DMS153 treated with DMSO at 0.1 percent for 48 hours (cell line): ENCODE measurements around the gene AMPD1.

Experiments
- DNase-seq: peaks from one replicate; lab custom pipeline; 2025; ENCODE audit not compliant: unreplicated experiment; lab: John Stamatoyannopoulos, UW

AMPD1 gene

DNA sequence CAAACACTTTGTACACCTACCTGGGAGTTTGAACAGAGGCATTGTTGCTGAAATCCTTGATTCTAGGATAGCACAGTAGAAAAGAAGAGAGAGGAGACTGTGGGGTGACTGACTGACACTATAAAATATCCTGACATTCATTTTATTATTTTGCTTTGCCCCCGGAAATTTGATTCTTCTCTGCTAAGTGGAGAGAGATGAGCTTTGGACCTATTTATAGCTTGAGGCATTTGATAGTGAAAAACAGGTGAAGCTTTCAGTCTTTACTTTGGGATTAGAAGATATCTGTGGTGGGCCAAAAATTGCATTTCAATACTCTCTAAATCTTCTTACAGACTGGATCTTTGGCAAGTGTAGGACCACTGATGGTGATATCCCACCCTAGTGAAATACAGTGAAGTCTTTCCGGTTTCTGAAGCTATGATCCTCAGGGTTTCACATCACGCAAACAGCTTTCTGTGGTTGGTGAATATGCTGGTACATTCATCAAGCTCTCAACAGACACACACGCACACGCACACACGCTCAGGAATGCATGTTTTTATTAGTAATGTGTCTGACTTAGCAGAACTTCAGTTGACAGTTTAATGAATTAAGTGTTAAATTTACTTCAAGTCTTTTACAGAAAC lies at the start of gene AMPD1:
AMPD1 (minus strand) TSS at position 117 of the 629 bp plus-strand sequence; CDS start at position 42, 75 bp downstream.
- no peak for DNase-seq

DNA sequence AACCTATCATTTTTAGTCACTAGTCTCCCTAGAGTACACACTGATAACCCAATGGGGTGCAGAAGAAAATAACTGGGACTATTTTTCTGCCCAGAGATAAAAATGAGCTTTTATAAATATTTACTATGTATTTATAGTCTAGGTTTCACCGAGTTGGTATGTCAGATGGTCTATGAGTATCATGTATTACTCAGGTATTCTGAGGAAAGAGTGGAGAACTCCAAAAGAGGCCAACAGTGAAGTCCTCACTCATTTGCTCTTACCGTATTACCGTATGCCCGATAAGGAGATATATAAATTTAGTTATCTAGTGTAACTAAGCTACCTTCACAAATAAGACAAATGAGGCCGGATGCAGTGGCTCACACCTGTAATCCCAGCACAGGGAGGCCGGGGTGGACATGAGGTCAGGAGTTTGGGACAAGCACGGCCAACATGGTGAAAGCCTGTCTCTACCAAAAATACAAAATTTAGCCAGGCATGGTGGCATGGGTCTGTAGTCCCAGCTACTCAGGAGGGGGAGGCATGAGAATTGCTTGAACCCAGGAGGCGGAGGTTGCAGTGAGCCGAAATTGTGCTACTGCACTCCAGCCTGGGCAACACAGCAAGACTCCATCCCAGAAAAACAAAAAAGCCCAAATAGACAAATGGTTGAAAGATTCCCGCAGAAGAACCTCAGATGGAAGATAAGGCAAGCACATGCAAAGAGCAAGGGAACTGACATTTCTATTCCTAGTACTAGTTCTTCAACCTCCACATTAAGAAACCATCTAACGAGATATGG lies 46.8 kb upstream of the AMPD1 start:
- DNase-seq, result no peak

- DNase-seq, result no peak
Observed at GRCh38 chr1:114740331-114740730, 45.0 kb upstream of the AMPD1 start.

- DNase-seq, result no peak
Observed at GRCh38 chr1:114737314-114737849, 42.0 kb upstream of the AMPD1 start.

DNA sequence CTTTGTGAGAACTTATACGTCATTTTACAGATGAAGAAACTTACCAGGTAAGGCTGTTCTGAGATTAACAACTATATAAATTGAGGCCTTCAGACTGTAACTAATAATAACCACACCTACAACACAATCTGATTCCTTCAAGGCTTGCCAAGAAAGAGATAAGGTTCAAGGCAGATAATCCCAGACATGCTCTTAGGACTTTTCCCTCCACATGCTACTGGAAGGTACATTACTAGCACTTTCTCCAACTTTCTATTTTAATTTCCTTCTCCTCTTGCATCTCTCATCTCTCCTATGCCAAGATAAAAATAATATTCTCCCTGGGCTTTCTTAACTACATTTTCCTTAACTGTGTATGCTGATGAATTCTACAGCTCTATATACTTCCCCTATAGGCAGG lies 40.1 kb upstream of the AMPD1 start:
- DNase-seq, result no peak

GRCh38 chr1:114729782-114730181 lies 34.4 kb upstream of the AMPD1 start:
- no peak for DNase-seq

DNA sequence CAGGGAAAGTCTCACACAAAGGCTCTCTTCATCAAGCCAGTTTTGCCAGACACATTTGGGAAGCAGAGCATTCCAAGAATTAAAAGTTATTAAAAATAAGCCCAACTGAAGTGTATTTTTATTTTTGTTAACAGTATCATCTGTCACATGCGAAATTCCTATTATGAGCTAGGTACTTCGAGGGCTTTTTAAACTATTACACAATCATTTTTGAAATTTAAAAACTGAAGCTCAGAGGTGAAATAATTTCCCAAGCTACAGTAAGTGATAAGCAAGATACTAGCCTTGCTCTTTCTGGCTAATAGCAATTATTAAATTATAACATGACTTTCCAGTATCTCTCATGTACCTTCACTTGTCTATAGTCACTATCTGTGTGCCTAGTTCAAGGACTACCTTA lies 33.2 kb upstream of the AMPD1 start:
- DNase-seq, result no peak

DNA sequence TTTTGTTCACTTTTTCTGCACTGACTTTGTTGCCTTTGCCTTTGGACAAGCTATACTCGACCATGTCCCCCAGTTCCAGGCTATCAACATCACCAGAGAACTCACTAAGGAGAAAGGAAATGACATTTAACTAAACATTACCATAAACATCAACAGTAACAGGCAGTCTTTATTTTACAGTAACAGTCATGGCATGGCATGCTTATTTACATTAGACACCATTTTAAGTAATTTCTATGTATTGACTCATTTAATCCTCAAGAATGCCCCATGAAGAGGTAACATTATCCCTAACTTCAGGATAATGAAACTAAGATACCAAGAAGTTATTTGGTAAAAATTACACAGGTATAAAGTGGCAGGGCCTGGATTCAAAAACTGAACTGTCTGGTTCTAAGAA lies 29.9 kb upstream of the AMPD1 start:
- no peak for DNase-seq

DNA sequence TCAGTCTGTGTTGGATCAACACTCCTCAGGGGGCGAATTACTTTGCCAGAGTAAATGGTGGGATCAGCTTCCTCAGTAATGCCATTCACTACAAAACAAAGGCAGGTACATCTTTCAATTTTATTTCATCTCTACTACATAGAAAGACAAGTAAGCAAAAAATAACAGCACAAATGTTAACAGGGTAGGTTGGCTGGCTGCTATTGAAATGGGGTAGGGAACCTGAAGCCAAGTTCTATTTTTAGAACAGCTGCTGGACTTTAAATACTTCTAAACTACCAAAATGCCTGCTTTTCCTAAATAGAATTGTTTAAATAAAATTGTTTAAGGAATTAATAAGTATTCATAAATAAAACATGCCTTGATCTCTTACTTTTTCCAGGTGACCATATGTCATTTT lies 28.6 kb upstream of the AMPD1 start:
- no peak for DNase-seq

DNA sequence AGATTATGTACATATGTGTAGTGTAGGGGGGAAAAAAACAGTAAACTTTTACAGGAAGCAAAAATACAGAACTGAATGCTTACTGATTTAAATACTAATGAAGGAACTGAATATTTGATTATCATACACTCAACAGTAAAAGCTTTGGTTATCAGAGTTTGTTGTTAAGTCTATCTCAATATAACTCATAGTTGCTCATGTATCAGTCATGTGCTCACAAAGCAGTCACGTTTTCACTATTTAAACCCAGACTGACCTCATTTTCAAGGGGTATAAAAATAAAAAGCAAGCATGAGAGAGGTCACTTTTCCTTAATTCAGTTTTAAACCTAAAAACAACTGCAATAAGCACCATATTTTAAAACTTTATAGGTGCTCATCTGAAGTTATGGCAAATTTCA lies 28.1 kb upstream of the AMPD1 start:
- DNase-seq, result no peak

GRCh38 chr1:114720492-114720891 lies 25.1 kb upstream of the AMPD1 start:
- DNase-seq, result no peak

DNA sequence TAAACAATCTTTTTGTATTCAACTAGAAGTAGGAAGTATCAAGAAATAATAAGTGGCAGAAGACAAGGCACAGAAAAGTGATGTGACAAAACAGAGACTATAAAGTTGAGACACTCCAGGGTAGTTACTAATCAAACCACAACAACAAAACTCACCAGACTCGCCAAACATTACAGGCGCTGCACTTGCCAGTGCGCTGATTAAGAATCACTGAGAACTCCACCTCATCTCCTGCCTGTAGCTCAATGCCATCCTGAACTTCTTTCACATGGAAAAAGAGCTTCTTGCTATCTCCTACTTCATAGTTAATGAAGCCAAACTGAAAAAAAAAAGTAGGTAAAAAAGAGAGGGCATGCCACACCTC lies 24.1 kb upstream of the AMPD1 start:
- DNase-seq, result no peak

DNA sequence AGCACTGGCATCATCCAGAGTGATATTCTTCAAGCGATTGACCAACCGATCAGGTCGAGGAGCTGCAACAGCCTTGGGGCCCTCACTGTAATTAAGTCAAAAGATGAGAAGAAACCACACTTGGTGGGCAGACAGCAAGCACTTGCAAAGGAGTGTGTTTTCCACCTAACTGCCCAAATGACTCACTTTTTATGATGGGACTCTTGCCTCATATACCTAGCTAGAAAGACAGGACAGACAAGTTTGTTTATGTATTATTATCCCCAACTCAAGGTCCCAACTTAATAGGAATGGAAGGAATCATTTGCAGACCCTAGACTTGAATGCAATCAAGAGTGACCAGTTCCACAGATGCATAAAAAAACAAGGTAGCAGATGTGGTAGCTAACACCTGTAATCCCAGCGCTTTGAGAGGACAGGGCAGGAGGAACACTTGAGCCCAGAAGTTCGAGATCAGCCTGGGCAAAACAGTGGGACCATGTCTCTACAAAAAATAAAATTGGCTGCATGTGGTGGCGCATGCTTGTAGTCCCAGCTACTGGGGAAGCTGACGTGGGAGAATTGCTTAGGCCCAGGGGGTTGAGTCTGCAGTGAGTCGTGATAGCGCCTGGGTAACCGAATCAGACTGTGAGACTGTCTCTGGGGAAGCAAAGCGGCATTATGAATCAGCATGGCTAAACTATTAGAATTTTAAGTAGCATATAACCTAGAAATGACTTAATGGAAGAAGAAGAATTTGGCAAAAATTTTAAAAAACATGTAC lies 23.5 kb upstream of the AMPD1 start:
- DNase-seq, result no peak

DNA sequence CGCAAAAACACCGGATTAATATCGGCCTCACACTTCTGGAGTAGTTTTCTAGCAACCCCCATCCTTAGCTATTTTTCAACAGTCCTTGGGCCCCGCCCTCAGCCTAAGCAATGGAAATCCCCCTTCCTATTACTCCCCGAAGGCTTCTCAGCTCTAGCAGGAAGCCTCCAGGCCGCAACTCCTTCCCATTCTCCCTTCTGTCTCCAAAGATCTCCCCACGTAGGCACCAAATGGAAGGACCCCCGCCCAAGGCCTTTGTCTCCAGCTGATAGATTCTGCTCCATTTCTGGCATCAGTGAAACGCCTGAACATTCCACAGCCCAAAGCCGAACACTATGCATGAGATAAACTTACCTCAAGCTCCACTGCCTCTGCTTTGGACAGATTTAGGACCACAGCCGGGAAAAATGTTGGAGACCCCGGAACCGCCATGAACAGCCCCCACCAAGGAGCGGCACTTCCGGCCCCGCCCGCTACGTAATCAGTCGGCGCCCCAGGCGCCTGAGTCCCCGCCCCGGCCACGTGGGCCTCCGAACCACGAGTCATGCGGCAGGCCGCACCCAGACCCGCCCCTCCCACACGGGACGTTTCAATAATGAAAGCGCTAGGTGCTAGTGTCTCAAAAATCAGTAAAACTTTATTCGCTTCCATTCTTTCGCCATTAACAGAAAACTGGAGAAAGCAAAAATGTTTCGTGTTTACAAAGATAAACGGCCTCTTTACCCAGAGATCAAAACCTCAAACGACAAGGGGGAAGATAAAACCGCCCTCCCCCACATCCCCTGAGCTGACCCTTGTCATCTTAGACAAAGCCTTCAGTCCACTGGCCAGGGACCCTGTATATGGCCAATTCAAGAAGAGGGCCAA lies 21.2 kb upstream of the AMPD1 start, which contains the start of gene NRAS:
NRAS (minus strand) TSS at position 468 of the 867 bp plus-strand sequence. CDS start 611 bp downstream, outside the sequence.
- DNase-seq, result peak; percentile 72

- no peak for DNase-seq
Observed at GRCh38 chr1:114715952-114716303, 20.6 kb upstream of the AMPD1 start.

DNA sequence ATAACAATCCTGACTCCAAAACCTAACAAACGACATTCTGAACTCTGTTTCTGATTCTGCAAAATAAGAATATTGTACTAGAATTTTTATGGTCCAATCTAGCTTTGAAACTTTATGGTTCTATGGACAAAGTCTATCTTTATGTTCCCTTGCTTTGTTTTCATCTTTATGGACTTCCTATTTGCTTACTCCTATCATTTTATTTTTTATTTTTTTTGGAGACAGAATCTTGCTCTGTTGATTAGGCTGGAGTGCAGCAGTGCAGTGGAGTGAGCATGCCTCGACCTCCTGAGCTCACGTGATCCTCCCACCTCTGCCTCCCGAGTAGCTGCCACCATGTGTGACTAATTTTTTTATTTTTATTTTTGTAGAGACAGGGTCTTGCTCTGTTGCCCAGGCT lies 17.6 kb upstream of the AMPD1 start:
- DNase-seq, result no peak

DNA sequence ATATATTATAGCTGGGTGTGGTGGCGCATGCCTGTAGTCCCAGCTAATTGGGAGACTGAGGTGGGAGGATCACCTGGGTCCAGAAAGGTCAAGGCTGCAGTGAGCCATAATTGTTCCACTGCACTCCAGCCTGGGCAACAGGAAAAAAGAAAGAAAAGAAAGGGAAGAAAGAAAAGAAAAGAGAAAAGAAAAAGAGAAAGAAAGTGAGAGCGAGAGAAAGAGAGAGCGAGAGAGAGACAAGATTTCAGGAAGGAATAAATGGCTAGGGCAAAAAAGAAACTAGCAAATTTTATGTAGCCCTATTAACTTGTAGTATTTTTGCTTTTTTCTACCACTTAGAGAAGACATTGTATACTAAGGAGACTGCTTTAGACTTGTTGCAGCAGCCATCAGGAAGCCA lies 15.0 kb upstream of the AMPD1 start:
- no peak for DNase-seq

DNA sequence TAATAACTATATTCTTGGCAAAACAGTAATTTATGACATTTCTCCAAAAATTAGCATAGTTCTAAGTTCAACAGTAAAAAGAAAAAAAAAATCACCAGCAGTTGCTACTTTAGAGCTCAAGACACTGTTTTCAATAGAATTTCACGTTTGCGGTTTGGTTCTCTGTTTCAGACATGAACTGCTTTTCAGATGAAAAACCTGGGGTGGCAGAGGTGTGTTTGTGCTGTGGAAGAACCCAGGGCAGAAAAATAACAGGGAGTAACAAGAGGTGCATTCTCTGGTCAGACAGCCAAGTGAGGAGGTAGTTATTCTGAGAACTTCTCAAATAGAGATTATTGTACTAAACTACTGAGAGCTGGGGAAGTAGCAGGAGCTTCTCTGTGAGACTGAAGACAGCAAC lies 12.3 kb upstream of the AMPD1 start:
- DNase-seq, result no peak

DNA sequence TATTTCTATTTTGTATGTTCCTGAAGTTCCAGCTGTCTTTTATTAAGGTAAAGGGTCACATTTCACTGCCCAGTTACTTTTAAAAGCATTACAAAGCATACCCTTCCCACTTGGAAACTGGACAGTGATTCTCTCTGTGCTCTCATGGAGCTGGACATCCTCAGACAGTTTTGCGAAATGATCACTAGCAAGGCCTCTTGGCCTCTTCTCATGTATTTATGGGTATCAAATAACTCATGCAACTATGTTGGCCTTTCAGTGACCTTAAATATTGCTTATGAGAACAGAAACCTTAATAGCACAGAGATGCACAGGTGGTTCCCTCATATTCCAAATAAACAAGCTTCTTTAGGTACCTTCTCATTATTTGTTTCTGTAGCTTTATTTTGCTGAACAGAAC lies 7.9 kb upstream of the AMPD1 start:
- no peak for DNase-seq

DNA sequence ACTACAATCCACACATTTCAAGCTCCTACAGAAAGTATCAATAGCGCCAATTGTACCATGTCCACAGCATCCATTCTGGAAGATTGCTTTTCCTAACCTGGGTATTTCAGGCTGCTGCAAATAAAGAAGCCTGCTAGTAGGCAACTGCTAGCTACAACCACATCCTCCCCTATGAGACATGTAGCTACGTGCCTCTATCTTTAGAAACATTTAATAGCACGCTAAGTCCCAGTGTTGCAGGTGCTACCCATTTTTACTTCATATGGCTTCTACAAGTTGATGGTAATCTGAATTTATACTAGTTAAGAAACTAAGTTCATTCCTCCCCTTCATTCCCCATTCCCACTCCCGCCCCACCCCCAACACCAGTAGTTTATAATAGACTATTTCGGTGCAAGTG lies 7.4 kb upstream of the AMPD1 start:
- DNase-seq, result no peak

DNA sequence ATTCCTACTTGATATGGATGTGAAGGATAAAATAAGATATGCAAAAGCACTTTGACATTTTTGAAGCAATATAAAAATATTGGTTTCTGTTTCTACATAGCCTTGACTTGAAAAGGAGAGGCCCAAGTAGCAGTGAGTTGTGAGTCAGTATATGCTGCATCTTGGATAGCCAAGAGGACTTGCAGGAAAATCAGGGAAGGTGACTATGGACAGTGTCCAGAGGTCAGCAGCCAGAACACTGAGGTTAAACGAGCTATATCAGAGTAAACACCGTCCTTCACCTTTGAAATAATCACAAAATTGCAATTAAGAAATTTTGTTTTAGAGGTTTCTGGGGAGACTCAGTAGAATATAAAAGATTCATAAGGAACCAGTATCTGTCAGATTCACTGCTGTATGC lies 6.6 kb upstream of the AMPD1 start:
- no peak for DNase-seq
